SK-N-SH treated with all-trans-retinoic acid at 6 μM for 48 hours (cell line): ENCODE data around the gene GCH1.

Source experiments
- GLIS3 ChIP-seq: fragments of 250-450 bp; sonication (Bioruptor Pico); IDR thresholded peaks from 2 replicates; pipeline ENCODE4 v1.5.0; 2020; ENCODE audit warnings: mild to moderate bottlenecking, moderate library complexity
- TCF4 ChIP-seq: fragments of 250-450 bp; sonication (Bioruptor Pico); IDR thresholded peaks from 2 replicates; pipeline ENCODE4 v1.8.0; 2021; ENCODE audit warnings: mild to moderate bottlenecking, moderate library complexity, borderline replicate concordance
- ZNF565 ChIP-seq: fragments of 450-650 bp; formaldehyde crosslinking; conservative IDR thresholded peaks from 2 replicates; pipeline ENCODE4 v1.5.0; 2020; ENCODE audit warnings: low read depth, mild to moderate bottlenecking, moderate library complexity
- ZNF70 ChIP-seq: fragments of 450-650 bp; formaldehyde crosslinking; IDR thresholded peaks from 2 replicates; pipeline ENCODE4 v1.5.0; 2020; ENCODE audit warnings: mild to moderate bottlenecking, moderate library complexity
- ZNF8 ChIP-seq: fragments of 450-650 bp; formaldehyde crosslinking; IDR thresholded peaks from 2 replicates; pipeline ENCODE4 v1.5.0; 2020; ENCODE audit warnings: mild to moderate bottlenecking, moderate library complexity
- TF ChIP-seq, protein P1 (sequence below): fragments of 250-450 bp; sonication (Bioruptor Pico); IDR thresholded peaks from 2 replicates; pipeline ENCODE4 v1.8.0; 2021; ENCODE audit warnings: low read depth, mild to moderate bottlenecking, moderate library complexity, borderline replicate concordance
- TF ChIP-seq, protein P2 (sequence below): fragments of 250-450 bp; sonication (Bioruptor Pico); IDR thresholded peaks from 2 replicates; pipeline ENCODE4 v1.5.1; 2020; ENCODE audit warnings: low read depth, mild to moderate bottlenecking, moderate library complexity
- TF ChIP-seq, protein P3 (sequence below): fragments of 250-450 bp; sonication (Bioruptor Pico); IDR thresholded peaks from 2 replicates; pipeline ENCODE4 v1.8.0; 2020; ENCODE audit warnings: mild to moderate bottlenecking, moderate library complexity, borderline replicate concordance
- TF ChIP-seq, protein P4 (sequence below): fragments of 250-450 bp; sonication (Bioruptor Pico); IDR thresholded peaks from 2 replicates; pipeline ENCODE4 v1.5.0; 2020; ENCODE audit warnings: mild to moderate bottlenecking, moderate library complexity

DNA sequence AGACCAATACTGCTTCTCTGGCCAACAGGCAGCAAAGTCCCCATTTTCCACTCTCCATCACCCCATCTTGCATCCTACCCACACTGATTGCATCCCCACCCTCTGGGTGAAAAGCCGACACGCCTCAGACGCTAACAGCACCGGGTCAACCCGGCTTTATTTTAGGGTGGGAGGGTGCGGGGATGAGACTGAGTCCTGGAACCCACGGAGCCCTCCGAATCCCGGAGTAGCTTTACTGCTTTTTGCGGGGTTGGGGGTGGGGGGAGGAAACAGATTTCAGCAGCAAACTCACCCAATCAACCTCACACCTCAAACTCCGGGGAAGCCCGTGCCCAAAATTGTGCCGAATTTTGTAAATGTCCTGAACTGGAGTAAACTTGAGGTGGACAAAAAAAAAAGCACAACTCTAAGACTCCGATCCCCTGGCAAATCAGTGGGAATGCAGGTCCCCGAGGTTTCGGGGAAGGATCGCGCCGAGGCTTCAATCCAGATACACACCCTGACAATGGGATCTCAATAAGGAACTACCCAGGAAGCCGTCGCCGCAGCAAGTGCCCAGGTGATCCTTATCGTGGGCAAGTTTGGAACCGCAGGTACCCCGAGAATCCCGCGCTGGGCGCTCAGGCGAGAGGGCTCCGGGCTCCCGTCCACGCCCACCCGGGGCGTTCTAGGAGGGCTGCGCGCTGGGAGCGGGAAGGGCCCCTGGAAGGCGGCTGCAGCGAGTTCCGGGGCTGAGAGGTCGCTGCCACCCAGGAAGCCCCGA is 1.1 kb downstream of the GCH1 start:
- TF ChIP-seq, protein P1, sequence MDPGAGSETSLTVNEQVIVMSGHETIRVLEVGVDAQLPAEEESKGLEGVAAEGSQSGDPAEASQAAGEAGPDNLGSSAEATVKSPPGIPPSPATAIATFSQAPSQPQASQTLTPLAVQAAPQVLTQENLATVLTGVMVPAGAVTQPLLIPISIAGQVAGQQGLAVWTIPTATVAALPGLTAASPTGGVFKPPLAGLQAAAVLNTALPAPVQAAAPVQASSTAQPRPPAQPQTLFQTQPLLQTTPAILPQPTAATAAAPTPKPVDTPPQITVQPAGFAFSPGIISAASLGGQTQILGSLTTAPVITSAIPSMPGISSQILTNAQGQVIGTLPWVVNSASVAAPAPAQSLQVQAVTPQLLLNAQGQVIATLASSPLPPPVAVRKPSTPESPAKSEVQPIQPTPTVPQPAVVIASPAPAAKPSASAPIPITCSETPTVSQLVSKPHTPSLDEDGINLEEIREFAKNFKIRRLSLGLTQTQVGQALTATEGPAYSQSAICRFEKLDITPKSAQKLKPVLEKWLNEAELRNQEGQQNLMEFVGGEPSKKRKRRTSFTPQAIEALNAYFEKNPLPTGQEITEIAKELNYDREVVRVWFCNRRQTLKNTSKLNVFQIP (CRISPR knock-in tag), result no peak
- TF ChIP-seq ZNF70, result no peak
- TF ChIP-seq, protein P2, sequence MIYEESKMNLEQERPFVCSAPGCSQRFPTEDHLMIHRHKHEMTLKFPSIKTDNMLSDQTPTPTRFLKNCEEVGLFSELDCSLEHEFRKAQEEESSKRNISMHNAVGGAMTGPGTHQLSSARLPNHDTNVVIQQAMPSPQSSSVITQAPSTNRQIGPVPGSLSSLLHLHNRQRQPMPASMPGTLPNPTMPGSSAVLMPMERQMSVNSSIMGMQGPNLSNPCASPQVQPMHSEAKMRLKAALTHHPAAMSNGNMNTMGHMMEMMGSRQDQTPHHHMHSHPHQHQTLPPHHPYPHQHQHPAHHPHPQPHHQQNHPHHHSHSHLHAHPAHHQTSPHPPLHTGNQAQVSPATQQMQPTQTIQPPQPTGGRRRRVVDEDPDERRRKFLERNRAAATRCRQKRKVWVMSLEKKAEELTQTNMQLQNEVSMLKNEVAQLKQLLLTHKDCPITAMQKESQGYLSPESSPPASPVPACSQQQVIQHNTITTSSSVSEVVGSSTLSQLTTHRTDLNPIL, result no peak
- TF ChIP-seq, protein P3, sequence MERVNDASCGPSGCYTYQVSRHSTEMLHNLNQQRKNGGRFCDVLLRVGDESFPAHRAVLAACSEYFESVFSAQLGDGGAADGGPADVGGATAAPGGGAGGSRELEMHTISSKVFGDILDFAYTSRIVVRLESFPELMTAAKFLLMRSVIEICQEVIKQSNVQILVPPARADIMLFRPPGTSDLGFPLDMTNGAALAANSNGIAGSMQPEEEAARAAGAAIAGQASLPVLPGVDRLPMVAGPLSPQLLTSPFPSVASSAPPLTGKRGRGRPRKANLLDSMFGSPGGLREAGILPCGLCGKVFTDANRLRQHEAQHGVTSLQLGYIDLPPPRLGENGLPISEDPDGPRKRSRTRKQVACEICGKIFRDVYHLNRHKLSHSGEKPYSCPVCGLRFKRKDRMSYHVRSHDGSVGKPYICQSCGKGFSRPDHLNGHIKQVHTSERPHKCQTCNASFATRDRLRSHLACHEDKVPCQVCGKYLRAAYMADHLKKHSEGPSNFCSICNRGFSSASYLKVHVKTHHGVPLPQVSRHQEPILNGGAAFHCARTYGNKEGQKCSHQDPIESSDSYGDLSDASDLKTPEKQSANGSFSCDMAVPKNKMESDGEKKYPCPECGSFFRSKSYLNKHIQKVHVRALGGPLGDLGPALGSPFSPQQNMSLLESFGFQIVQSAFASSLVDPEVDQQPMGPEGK (CRISPR knock-in tag), result no peak
- no peak for TF ChIP-seq TCF4
- no peak for TF ChIP-seq GLIS3
- TF ChIP-seq, protein P4, sequence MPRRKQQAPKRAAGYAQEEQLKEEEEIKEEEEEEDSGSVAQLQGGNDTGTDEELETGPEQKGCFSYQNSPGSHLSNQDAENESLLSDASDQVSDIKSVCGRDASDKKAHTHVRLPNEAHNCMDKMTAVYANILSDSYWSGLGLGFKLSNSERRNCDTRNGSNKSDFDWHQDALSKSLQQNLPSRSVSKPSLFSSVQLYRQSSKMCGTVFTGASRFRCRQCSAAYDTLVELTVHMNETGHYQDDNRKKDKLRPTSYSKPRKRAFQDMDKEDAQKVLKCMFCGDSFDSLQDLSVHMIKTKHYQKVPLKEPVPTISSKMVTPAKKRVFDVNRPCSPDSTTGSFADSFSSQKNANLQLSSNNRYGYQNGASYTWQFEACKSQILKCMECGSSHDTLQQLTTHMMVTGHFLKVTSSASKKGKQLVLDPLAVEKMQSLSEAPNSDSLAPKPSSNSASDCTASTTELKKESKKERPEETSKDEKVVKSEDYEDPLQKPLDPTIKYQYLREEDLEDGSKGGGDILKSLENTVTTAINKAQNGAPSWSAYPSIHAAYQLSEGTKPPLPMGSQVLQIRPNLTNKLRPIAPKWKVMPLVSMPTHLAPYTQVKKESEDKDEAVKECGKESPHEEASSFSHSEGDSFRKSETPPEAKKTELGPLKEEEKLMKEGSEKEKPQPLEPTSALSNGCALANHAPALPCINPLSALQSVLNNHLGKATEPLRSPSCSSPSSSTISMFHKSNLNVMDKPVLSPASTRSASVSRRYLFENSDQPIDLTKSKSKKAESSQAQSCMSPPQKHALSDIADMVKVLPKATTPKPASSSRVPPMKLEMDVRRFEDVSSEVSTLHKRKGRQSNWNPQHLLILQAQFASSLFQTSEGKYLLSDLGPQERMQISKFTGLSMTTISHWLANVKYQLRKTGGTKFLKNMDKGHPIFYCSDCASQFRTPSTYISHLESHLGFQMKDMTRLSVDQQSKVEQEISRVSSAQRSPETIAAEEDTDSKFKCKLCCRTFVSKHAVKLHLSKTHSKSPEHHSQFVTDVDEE (CRISPR knock-in tag), result no peak
- TF ChIP-seq ZNF565 (CRISPR knock-in tag), result no peak
- no peak for TF ChIP-seq ZNF8
